H1 (cell line): ENCODE results near the gene UVSSA. TPM values are rescaled to one million over a fixed set of nuclear protein-coding genes. Genes with fewer than 3 reads are reported as not detected.

Experiments used
- CTCF ChIA-PET: fragments of 300-600 bp; sonication (Branson Sonifier 250); formaldehyde crosslinking; loops from one replicate; lab custom pipeline; 2021; ENCODE audit not compliant: partially characterized antibody; lab: Charles Lee
- POLR2A ChIA-PET: fragments of 300-600 bp; sonication (Branson Sonifier 250); formaldehyde crosslinking; loops from one replicate; lab custom pipeline; 2021; ENCODE audit warnings: inconsistent platforms; ENCODE audit not compliant: partially characterized antibody; lab: Charles Lee
- DNase-seq, 2 experiments: peaks; one replicate each; pipeline versions ENCODE4 v3.0.0 to v3.0.0-alpha.2; 2010 to 2022; ENCODE audit warnings: low spot score in 2 of 2, low read depth in 1 of 2, mixed read lengths in 1 of 2
- FAIRE-seq: peaks from 2 replicates; lab custom pipeline; 2011; peaks lifted over from hg19 to GRCh38; lab: Jason Lieb, UNC
- H2AFZ ChIP-seq: 2 replicates; pipeline ENCODE4 v1.8.1; 2012; ENCODE audit warnings: low read length, inconsistent platforms
- H2AK5ac ChIP-seq: 2 replicates; pipeline ENCODE4 v1.6.1; 2013; ENCODE audit warnings: low read depth, low read length
- H2BK120ac ChIP-seq: replicated peaks from 2 replicates; pipeline ENCODE3; 2013; ENCODE audit warnings: low read depth, low read length, inconsistent platforms
- H2BK12ac ChIP-seq: 2 replicates; pipeline ENCODE4 v1.6.1; 2013; ENCODE audit warnings: low read depth, low read length
- H2BK15ac ChIP-seq: 2 replicates; pipeline ENCODE4 v1.6.1; 2013; ENCODE audit warnings: low read length
- H2BK20ac ChIP-seq: 2 replicates; pipeline ENCODE4 v1.6.1; 2013; ENCODE audit warnings: low read length
- H2BK5ac ChIP-seq: 2 replicates; pipeline ENCODE4 v1.6.1; 2013; ENCODE audit warnings: low read depth, low read length
- H3K14ac ChIP-seq: 2 replicates; pipeline ENCODE4 v1.6.1; 2013; ENCODE audit warnings: inconsistent platforms; ENCODE audit not compliant: insufficient read length
- H3K18ac ChIP-seq: 2 replicates; pipeline ENCODE4 v1.6.1; 2013; ENCODE audit warnings: low read length; ENCODE audit errors: extremely low read depth
- H3K23ac ChIP-seq: 2 replicates; pipeline ENCODE4 v1.6.1; 2013; ENCODE audit warnings: inconsistent platforms; ENCODE audit not compliant: insufficient read length
- H3K23me2 ChIP-seq: 2 replicates; pipeline ENCODE4 v1.6.1; 2013; ENCODE audit warnings: low read depth, low read length
- H3K27ac ChIP-seq: 2 replicates; pipeline ENCODE4 v1.6.1; 2011; ENCODE audit warnings: low read depth, low read length, inconsistent platforms
- H3K27me3 ChIP-seq, 4 experiments: replicated peaks in 1 of 4; 1 replicate in 1 of 4; 2 replicates in 3 of 4; pipeline versions ENCODE4 v1.6.1 to v1.8.1; 2011 to 2013; ENCODE audit warnings: low read length in 3 of 4, mild to moderate bottlenecking in 3 of 4, inconsistent platforms in 2 of 4, mixed read lengths in 2 of 4, moderate library complexity in 1 of 4; ENCODE audit not compliant: control insufficient read depth in 3 of 4, insufficient read depth in 3 of 4; ENCODE audit errors: extremely low read depth in 1 of 4
- H3K36me3 ChIP-seq, 4 experiments: 2 replicates each; pipeline versions ENCODE4 v1.6.1 to v1.8.1; 2011 to 2013; ENCODE audit warnings: mild to moderate bottlenecking in 4 of 4, low read length in 3 of 4, moderate library complexity in 2 of 4, control low read depth in 1 of 4, inconsistent platforms in 1 of 4; ENCODE audit not compliant: insufficient read depth in 4 of 4, control insufficient read depth in 2 of 4
- H3K4ac ChIP-seq: replicated peaks from 2 replicates; pipeline ENCODE3; 2013; ENCODE audit warnings: low read length, low read depth, mixed read lengths, inconsistent platforms; ENCODE audit not compliant: insufficient read length
- H3K4me1 ChIP-seq, 4 experiments: replicated peaks in 1 of 4; 1 replicate in 1 of 4; 2 replicates in 3 of 4; pipeline versions ENCODE4 v1.6.1 to v1.8.1; 2011 to 2013; ENCODE audit warnings: low read length in 3 of 4, inconsistent platforms in 2 of 4, mixed read lengths in 1 of 4; ENCODE audit not compliant: insufficient read depth in 4 of 4, control insufficient read depth in 3 of 4
- H3K4me2 ChIP-seq, 2 experiments: 2 replicates each; pipeline versions ENCODE4 v1.6.1 to v1.8.1; 2011 to 2013; ENCODE audit warnings: low read depth in 2 of 2, low read length in 2 of 2, control low read depth in 1 of 2, inconsistent platforms in 1 of 2, mild to moderate bottlenecking in 1 of 2; ENCODE audit not compliant: insufficient read depth in 1 of 2
- H3K4me3 ChIP-seq, 4 experiments: fragments of 200-600, 300-600 bp in 1 of 4; sonication (generic), shearing (Covaris generic), sonication (Bioruptor Twin) in 1 of 4; 2 replicates each; pipeline versions ENCODE4 v1.5.1 to v1.8.1; 2011 to 2016; ENCODE audit warnings: low read length in 4 of 4, low read depth in 3 of 4, control low read depth in 2 of 4, inconsistent platforms in 2 of 4, mild to moderate bottlenecking in 2 of 4, mixed read lengths in 1 of 4, moderate library complexity in 1 of 4; ENCODE audit not compliant: insufficient read depth in 2 of 4; ENCODE audit errors: extremely low read depth in 1 of 4
- H3K56ac ChIP-seq: replicated peaks from 2 replicates; pipeline ENCODE3; 2013; ENCODE audit warnings: low read depth, mild to moderate bottlenecking, mixed read lengths, low read length, inconsistent platforms; ENCODE audit not compliant: insufficient read length
- H3K79me1 ChIP-seq: 2 replicates; pipeline ENCODE4 v1.6.1; 2013; ENCODE audit warnings: low read depth, low read length, control low read depth
- H3K79me2 ChIP-seq, 2 experiments: 2 replicates each; pipeline versions ENCODE4 v1.6.1 to v1.8.1; 2012 to 2013; ENCODE audit warnings: low read length in 2 of 2, mild to moderate bottlenecking in 2 of 2, inconsistent platforms in 1 of 2; ENCODE audit not compliant: insufficient read depth in 2 of 2, control insufficient read depth in 1 of 2
- H3K9ac ChIP-seq, 4 experiments: replicated peaks in 1 of 4; 1 replicate in 1 of 4; 2 replicates in 3 of 4; pipeline versions ENCODE4 v1.6.1 to v1.8.1; 2011 to 2013; ENCODE audit warnings: low read depth in 3 of 4, low read length in 3 of 4, control low read depth in 2 of 4, mild to moderate bottlenecking in 2 of 4, moderate library complexity in 2 of 4, inconsistent platforms in 1 of 4; ENCODE audit errors: extremely low read depth in 1 of 4
- H3K9me3 ChIP-seq, 2 experiments: 2 replicates each; pipeline versions ENCODE4 v1.6.1 to v1.8.1; 2012 to 2013; ENCODE audit warnings: mild to moderate bottlenecking in 2 of 2, moderate library complexity in 2 of 2, control low read depth in 1 of 2, inconsistent platforms in 1 of 2, low read depth in 1 of 2, low read length in 1 of 2, mixed read lengths in 1 of 2; ENCODE audit not compliant: insufficient read depth in 2 of 2
- H4K20me1 ChIP-seq, 2 experiments: replicated peaks in 1 of 2; 2 replicates each; pipeline versions ENCODE3 to v1.8.1; 2011 to 2013; ENCODE audit warnings: inconsistent platforms in 2 of 2, low read length in 2 of 2, mild to moderate bottlenecking in 1 of 2; ENCODE audit not compliant: insufficient read depth in 2 of 2, control insufficient read depth in 1 of 2
- H4K5ac ChIP-seq: 2 replicates; pipeline ENCODE4 v1.6.1; 2013; ENCODE audit warnings: low read length, low read depth, mixed read lengths, inconsistent platforms; ENCODE audit not compliant: insufficient read length
- H4K8ac ChIP-seq: 2 replicates; pipeline ENCODE4 v1.8.0; 2013; ENCODE audit warnings: mild to moderate bottlenecking, moderate library complexity, low read length, inconsistent platforms; ENCODE audit not compliant: insufficient read depth; ENCODE audit errors: extremely low read depth
- H4K91ac ChIP-seq: replicated peaks from 2 replicates; pipeline ENCODE3; 2013; ENCODE audit warnings: low read length, mixed read lengths, inconsistent platforms; ENCODE audit not compliant: insufficient read length
- CHD1 ChIP-seq: IDR thresholded peaks from 2 replicates; pipeline ENCODE4 v1.6.1; 2012; ENCODE audit warnings: low read depth, low read length, improper control_type of control experiment
- EGR1 ChIP-seq: IDR thresholded peaks from 2 replicates; pipeline ENCODE4 v1.6.1; 2011; ENCODE audit warnings: low read depth, low read length, borderline replicate concordance
- EP300 ChIP-seq, 2 experiments: IDR thresholded peaks; 1 replicate in 1 of 2; 2 replicates in 1 of 2; pipeline ENCODE4 v1.6.1; 2011 to 2012; ENCODE audit warnings: low read depth in 2 of 2, low read length in 2 of 2, mild to moderate bottlenecking in 2 of 2, borderline replicate concordance in 1 of 2, inconsistent platforms in 1 of 2, moderate library complexity in 1 of 2
- HDAC6 ChIP-seq: IDR thresholded peaks from one replicate; pipeline ENCODE4 v1.7.1; 2012; ENCODE audit warnings: low read depth, mild to moderate bottlenecking, inconsistent platforms, low read length, moderate library complexity
- KDM4A ChIP-seq: IDR thresholded peaks from one replicate; pipeline ENCODE4 v1.7.1; 2012; ENCODE audit warnings: low read depth, mild to moderate bottlenecking, moderate library complexity, low read length, inconsistent platforms; ENCODE audit not compliant: severe bottlenecking
- PHF8 ChIP-seq: fragments of 200-600 bp; sonication (generic); conservative IDR thresholded peaks from 2 replicates; pipeline ENCODE4 v1.7.1; 2012; ENCODE audit warnings: low read depth, mild to moderate bottlenecking, inconsistent platforms, low read length, moderate library complexity
- SP1 ChIP-seq: IDR thresholded peaks from 2 replicates; pipeline ENCODE4 v1.6.1; 2011; ENCODE audit warnings: low read depth, low read length
- SUZ12 ChIP-seq: fragments of 200-600 bp; sonication (generic); IDR thresholded peaks from 2 replicates; pipeline ENCODE4 v1.6.1; 2012; ENCODE audit warnings: mild to moderate bottlenecking, inconsistent platforms, low read length, moderate library complexity, mixed read lengths
- WGBS, 2 experiments: shearing (Covaris generic) in 1 of 2; methylation state at CpG; one replicate each; pipeline versions ENCODE4 v1.1.6 to v1.1.7; 2013 to 2015; ENCODE audit warnings: low lambda C conversion rate in 2 of 2, mixed read lengths in 2 of 2, inconsistent platforms in 1 of 2, low coverage in 1 of 2, missing lambda C conversion rate in 1 of 2; ENCODE audit not compliant: insufficient replicate concordance in 2 of 2, insufficient coverage in 1 of 2, insufficient read length in 1 of 2; ENCODE audit errors: extremely low coverage in 1 of 2, missing lambda C conversion rate in 1 of 2; 5-methylcytosine and 5-hydroxymethylcytosine counted together
- polyA plus RNA-seq, 7 experiments: library from polyadenylated mRNA; depleted of rRNA in 3 of 7; stranded (reverse) in 5 of 7; unstranded in 2 of 7; fragments of >200 nt in 5 of 7; fragments of 200-250 nt in 2 of 7; gene quantifications; 1 replicate in 5 of 7; 2 replicates in 1 of 7; 4 replicates in 1 of 7; pipeline versions ENCODE4 v1.2.1 to v1.2.3, GENCODE V29; 2011 to 2013; ENCODE audit warnings: missing spikeins in 2 of 7, mixed read lengths in 2 of 7
- total RNA-seq: library from RNA; stranded (reverse); fragmentation: NEBNext Ultra II Directional; extraction: Animal tissue kit (Norgen Biotek cat#: 25700); gene quantifications from 2 replicates; pipeline ENCODE4 v1.2.1, GENCODE V29; 2021

Gene UVSSA
- total and polyA plus RNA-seq, 2 of the 8 experiments (the other 6 are each of a cell fraction or from before 2014, with no cell fraction given) = 14.5 to 19.4 TPM

- H3K4me2 ChIP-seq = no peak overlapping the region
- no peak overlapping the region for H2BK20ac ChIP-seq
- no peak overlapping the region for H2BK12ac ChIP-seq
- H3K9me3 ChIP-seq = no peaks in the 10 kb centered on the region
- no peak for DNase-seq
- H4K91ac ChIP-seq = no peak overlapping the region
- peaks cover 23 to 47% of the 10 kb centered on the region in 2 experiments for H4K20me1 ChIP-seq
- H3K56ac ChIP-seq = no peak overlapping the region
- peaks cover 7 to 49% of the 10 kb centered on the region in 2 experiments; a peak in 3 of 4 replicates for H3K79me2 ChIP-seq
- H4K5ac ChIP-seq = no peak overlapping the region
- WGBS, 2 experiments = 91% methylated on average over 20 of the region's 20 CpGs; no CpG with 5 or more reads in 1 of the 2 experiments
- no peak overlapping the region for H3K4ac ChIP-seq
- H3K23ac ChIP-seq = no peak overlapping the region
- no peak overlapping the region for H3K9ac ChIP-seq
- ChIA-PET POLR2A (interaction anchor here (1.0 kb wide), 1 partner anchor 432 kb away, joined by 3 read pairs; no protein-coding TSS in a partner anchor), CTCF (no interaction called here)
- peaks cover 3% of the 10 kb centered on the region; the same call in 1 of the 2 replicates for H3K23me2 ChIP-seq
- no peak overlapping the region for H2BK15ac ChIP-seq
- H2BK120ac ChIP-seq = no peak overlapping the region
- H4K8ac ChIP-seq = no peak overlapping the region; the same call in 1 of the 2 replicates
- FAIRE-seq = no peak
- H3K27ac ChIP-seq = no peak overlapping the region
- H3K4me3 ChIP-seq = no peak overlapping the region
- H3K18ac ChIP-seq = no peak overlapping the region
- TF ChIP-seq PHF8 (no peak), HDAC6 (no peak), SUZ12 (no peak), EP300 (IDR thresholded peaks at IDR 0.05; ENCODE audit: borderline replicate concordance in 1 of 2, low read depth in 2 of 2, low read length in 2 of 2) (no peak), CHD1 (no peak), KDM4A (no peak), SP1 (no peak), EGR1 (no peak)
- no peak overlapping the region for H2AFZ ChIP-seq
- peaks cover 16 to 49% (median 35%) of the 10 kb centered on the region in 4 experiments for H3K36me3 ChIP-seq
- peaks cover 2 to 11% (median 3%) of the 10 kb centered on the region in 4 experiments; a peak in 4 of 7 replicates for H3K4me1 ChIP-seq
- H3K27me3 ChIP-seq = no peaks in the 10 kb centered on the region
- no peak overlapping the region for H3K14ac ChIP-seq
- H2BK5ac ChIP-seq = no peak overlapping the region
- no peak overlapping the region for H2AK5ac ChIP-seq
- H3K79me1 ChIP-seq = peaks cover 18% of the 10 kb centered on the region
These were observed 34.0 kb upstream of the UVSSA start for GRCh38 chr4:1312821-1313640.
